HepG2 (cell line): ENCODE data around the gene RORC. TPM values are rescaled to one million over a fixed set of nuclear protein-coding genes. Genes with fewer than 3 reads are reported as not detected.

Experiments used
- ARID2 ChIP-seq: sonication (generic); formaldehyde crosslinking; IDR thresholded peaks from 2 replicates; pipeline ENCODE4 v1.8.1; 2022; ENCODE audit warnings: mild to moderate bottlenecking, missing genetic modification reagents, borderline replicate concordance
- BHLHE40 ChIP-seq: IDR thresholded peaks from 2 replicates; pipeline ENCODE4 v1.6.1; 2011; ENCODE audit warnings: low read length, improper control_type of control experiment
- FOXA1 ChIP-seq, 2 experiments: fragments of 450-650 bp in 1 of 2; sonication (generic) in 1 of 2; formaldehyde crosslinking in 1 of 2; IDR thresholded peaks; 2 replicates each; pipeline versions ENCODE4 v1.4.0 to v1.6.1; 2016 to 2020; ENCODE audit warnings: missing genetic modification reagents in 1 of 2
- FOXO1 ChIP-seq: sonication (generic); formaldehyde crosslinking; IDR thresholded peaks from 2 replicates; pipeline ENCODE4 v1.4.0; 2020; ENCODE audit warnings: missing genetic modification reagents
- KDM1A ChIP-seq: IDR thresholded peaks from 2 replicates; pipeline ENCODE4 v1.6.1; 2016; ENCODE audit warnings: missing compliant biosample characterization
- MZF1 ChIP-seq: sonication (generic); formaldehyde crosslinking; IDR thresholded peaks from 2 replicates; pipeline ENCODE4 v1.8.1; 2023; ENCODE audit warnings: mild to moderate bottlenecking, missing genetic modification reagents, borderline replicate concordance
- POLR2A ChIP-seq, 2 experiments: IDR thresholded peaks; 2 replicates each; pipeline ENCODE4 v1.6.1; 2011; ENCODE audit warnings: low read depth in 2 of 2, low read length in 2 of 2, mild to moderate bottlenecking in 1 of 2, moderate library complexity in 1 of 2; ENCODE audit not compliant: insufficient read depth in 1 of 2
- SAFB2 ChIP-seq: sonication (generic); formaldehyde crosslinking; IDR thresholded peaks from 2 replicates; pipeline ENCODE4 v1.5.1; 2020; ENCODE audit warnings: missing genetic modification reagents, low read depth, mild to moderate bottlenecking, borderline replicate concordance
- SNAPC4 ChIP-seq: sonication (generic); formaldehyde crosslinking; IDR thresholded peaks from 2 replicates; pipeline ENCODE4 v1.4.0; 2020; ENCODE audit warnings: mild to moderate bottlenecking, missing genetic modification reagents
- TSC22D2 ChIP-seq: sonication (generic); formaldehyde crosslinking; IDR thresholded peaks from 2 replicates; pipeline ENCODE4 v1.5.1; 2020; ENCODE audit warnings: missing genetic modification reagents, mild to moderate bottlenecking, borderline replicate concordance
- U2AF1 ChIP-seq: fragments of 200-400 bp; formaldehyde crosslinking; optimal IDR thresholded peaks from 2 replicates; pipeline ENCODE3; 2017; ENCODE audit warnings: mild to moderate bottlenecking, low read depth, low read length
- ZBTB1 ChIP-seq: sonication (generic); formaldehyde crosslinking; IDR thresholded peaks from 2 replicates; pipeline ENCODE4 v1.4.0; 2020; ENCODE audit warnings: missing genetic modification reagents, borderline replicate concordance
- ZBTB2 ChIP-seq: sonication (generic); formaldehyde crosslinking; IDR thresholded peaks from 2 replicates; pipeline ENCODE4 v1.8.0; 2022; ENCODE audit warnings: low read depth, missing genetic modification reagents
- ZFX ChIP-seq: sonication (generic); formaldehyde crosslinking; IDR thresholded peaks from 2 replicates; pipeline ENCODE4 v1.4.0; 2020; ENCODE audit warnings: mild to moderate bottlenecking, low read depth, missing genetic modification reagents, moderate library complexity
- ZNF101 ChIP-seq: sonication (generic); formaldehyde crosslinking; IDR thresholded peaks from 2 replicates; pipeline ENCODE4 v1.4.0; 2020; ENCODE audit warnings: mild to moderate bottlenecking, low read depth, missing genetic modification reagents, borderline replicate concordance
- ZNF280B ChIP-seq: sonication (generic); formaldehyde crosslinking; IDR thresholded peaks from 2 replicates; pipeline ENCODE4 v1.5.0; 2020; ENCODE audit warnings: missing genetic modification reagents, mild to moderate bottlenecking, borderline replicate concordance
- ZNF558 ChIP-seq: sonication (generic); formaldehyde crosslinking; IDR thresholded peaks from 2 replicates; pipeline ENCODE4 v1.9.0; 2022; ENCODE audit warnings: mild to moderate bottlenecking, missing genetic modification reagents, borderline replicate concordance
- ZNF790 ChIP-seq: sonication (generic); formaldehyde crosslinking; IDR thresholded peaks from 2 replicates; pipeline ENCODE4 v1.8.0; 2022; ENCODE audit warnings: missing genetic modification reagents, mild to moderate bottlenecking, borderline replicate concordance
- polyA plus RNA-seq, 8 experiments: library from polyadenylated mRNA; depleted of rRNA in 3 of 8; stranded (reverse) in 7 of 8; unstranded in 1 of 8; fragments of >200 nt; fragmentation: Illumina TruSeq in 4 of 8; extraction: Trizol in 4 of 8; gene quantifications; 2 replicates each; pipeline versions ENCODE4 v1.2.1 to v1.2.3, GENCODE V29; 2011 to 2016; ENCODE audit warnings: low read depth in 4 of 8, missing spikeins in 1 of 8, mixed read lengths in 1 of 8; ENCODE audit not compliant: insufficient read depth in 1 of 8
- total RNA-seq, 5 experiments: library from RNA; depleted of rRNA; stranded (reverse); fragments of >200 nt; fragmentation: Illumina TruSeq; extraction: Trizol; gene quantifications; 2 replicates each; pipeline ENCODE4 v1.2.3, GENCODE V29; 2016; ENCODE audit warnings: low read depth in 1 of 5
- TF ChIP-seq, protein P1 (sequence below): sonication (generic); formaldehyde crosslinking; IDR thresholded peaks from 2 replicates; pipeline ENCODE4 v1.8.0; 2022; ENCODE audit warnings: missing genetic modification reagents, mild to moderate bottlenecking, borderline replicate concordance

RORC gene
- total and polyA plus RNA-seq, 2 of the 13 experiments (the other 11 are each of a cell fraction or from before 2014, with no cell fraction given) = 2.5 to 6.5 TPM

- TF ChIP-seq SNAPC4 (no peak), MZF1 (CRISPR knock-in tag) (no peak), FOXO1 (no peak), POLR2A (IDR thresholded peaks at IDR 0.05; ENCODE audit: insufficient read depth in 1 of 2, low read depth in 2 of 2, low read length in 2 of 2) (peak; percentile 55 to 57; a peak in 3 of 4 replicates), ZBTB1 (no peak), ZNF790 (no peak; the same call in 1 of the 2 replicates), U2AF1 (no peak), ZNF101 (no peak), ZNF558 (CRISPR knock-in tag) (no peak), TSC22D2 (CRISPR knock-in tag) (no peak), KDM1A (no peak), BHLHE40 (no peak), ZNF280B (peak; percentile 94), ZBTB2 (CRISPR knock-in tag) (no peak), ARID2 (CRISPR knock-in tag) (no peak), SAFB2 (CRISPR knock-in tag) (no peak), ZFX (CRISPR knock-in tag) (peak; percentile 53; the same call in 1 of the 2 replicates), FOXA1 (IDR thresholded peaks at IDR 0.05) (no peak), FOXA1 (CRISPR knock-in tag; IDR thresholded peaks at IDR 0.05) (no peak)
- TF ChIP-seq, protein P1, sequence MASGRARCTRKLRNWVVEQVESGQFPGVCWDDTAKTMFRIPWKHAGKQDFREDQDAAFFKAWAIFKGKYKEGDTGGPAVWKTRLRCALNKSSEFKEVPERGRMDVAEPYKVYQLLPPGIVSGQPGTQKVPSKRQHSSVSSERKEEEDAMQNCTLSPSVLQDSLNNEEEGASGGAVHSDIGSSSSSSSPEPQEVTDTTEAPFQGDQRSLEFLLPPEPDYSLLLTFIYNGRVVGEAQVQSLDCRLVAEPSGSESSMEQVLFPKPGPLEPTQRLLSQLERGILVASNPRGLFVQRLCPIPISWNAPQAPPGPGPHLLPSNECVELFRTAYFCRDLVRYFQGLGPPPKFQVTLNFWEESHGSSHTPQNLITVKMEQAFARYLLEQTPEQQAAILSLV (CRISPR knock-in tag) = no peak
Measured at GRCh38 chr1:151839457-151840403, 8.1 kb upstream of the RORC start, which contains the start of gene C2CD4D (continued).
